DND-41 (cell line): ENCODE measurements around the gene SMIM29.

Experiments
- ATAC-seq: fragments of 200-7000 bp; cut with Tn5 transposase; 3 replicates; pipeline ENCODE4 v1.9.1; 2021; ENCODE audit warnings: low read depth; ENCODE audit not compliant: insufficient read depth
- DNase-seq: peaks from one replicate; pipeline ENCODE4 v3.0.0-alpha.2; 2020
- H2AFZ ChIP-seq: 2 replicates; pipeline ENCODE4 v1.6.0; 2012; ENCODE audit warnings: low read depth, low read length
- H3K27ac ChIP-seq: 2 replicates; pipeline ENCODE4 v1.5.1; 2012; ENCODE audit warnings: low read length, inconsistent platforms
- H3K27me3 ChIP-seq: fragments of 200-600 bp; sonication (generic); 2 replicates; pipeline ENCODE4 v1.6.0; 2012; ENCODE audit warnings: low read length, mild to moderate bottlenecking, inconsistent platforms; ENCODE audit not compliant: insufficient read depth, poor library complexity
- H3K36me3 ChIP-seq: 2 replicates; pipeline ENCODE4 v1.5.1; 2012; ENCODE audit warnings: low read length, inconsistent platforms; ENCODE audit not compliant: insufficient read depth
- H3K4me1 ChIP-seq: 2 replicates; pipeline ENCODE4 v1.5.1; 2012; ENCODE audit warnings: mild to moderate bottlenecking, low read length; ENCODE audit not compliant: insufficient read depth
- H3K4me2 ChIP-seq: 2 replicates; pipeline ENCODE4 v1.6.0; 2012; ENCODE audit warnings: mild to moderate bottlenecking, moderate library complexity, low read length, inconsistent platforms; ENCODE audit not compliant: insufficient read depth
- H3K4me3 ChIP-seq, 2 experiments: fragments of 200-600 bp in 1 of 2; shearing (Covaris generic) in 1 of 2; 2 replicates each; pipeline ENCODE4 v1.5.1; 2012 to 2016; ENCODE audit warnings: inconsistent platforms in 2 of 2, low read length in 2 of 2, mild to moderate bottlenecking in 2 of 2, low read depth in 1 of 2, moderate library complexity in 1 of 2
- H3K79me2 ChIP-seq: 2 replicates; pipeline ENCODE4 v1.6.0; 2012; ENCODE audit warnings: low read length, inconsistent platforms; ENCODE audit not compliant: insufficient read depth
- H3K9ac ChIP-seq: 2 replicates; pipeline ENCODE4 v1.6.0; 2012; ENCODE audit warnings: low read depth, mild to moderate bottlenecking, inconsistent platforms, low read length, moderate library complexity
- H3K9me3 ChIP-seq: 2 replicates; pipeline ENCODE4 v1.5.1; 2012; ENCODE audit warnings: low read length, moderate library complexity, mild to moderate bottlenecking, inconsistent platforms; ENCODE audit not compliant: insufficient read depth, severe bottlenecking
- H4K20me1 ChIP-seq: 2 replicates; pipeline ENCODE4 v1.6.0; 2012; ENCODE audit warnings: low read length; ENCODE audit not compliant: insufficient read depth
- CTCF ChIP-seq: IDR thresholded peaks from 2 replicates; pipeline ENCODE4 v1.5.1; 2012; ENCODE audit warnings: borderline replicate concordance, low read length, moderate library complexity, mild to moderate bottlenecking; ENCODE audit not compliant: poor library complexity, severe bottlenecking; ENCODE audit errors: extremely low read depth
- EZH2 ChIP-seq: IDR thresholded peaks from 3 replicates; pipeline ENCODE4 v1.6.1; 2012; ENCODE audit warnings: borderline replicate concordance, low read depth, mild to moderate bottlenecking, moderate library complexity, low read length, inconsistent platforms; ENCODE audit not compliant: severe bottlenecking

The SMIM29 gene

DNA sequence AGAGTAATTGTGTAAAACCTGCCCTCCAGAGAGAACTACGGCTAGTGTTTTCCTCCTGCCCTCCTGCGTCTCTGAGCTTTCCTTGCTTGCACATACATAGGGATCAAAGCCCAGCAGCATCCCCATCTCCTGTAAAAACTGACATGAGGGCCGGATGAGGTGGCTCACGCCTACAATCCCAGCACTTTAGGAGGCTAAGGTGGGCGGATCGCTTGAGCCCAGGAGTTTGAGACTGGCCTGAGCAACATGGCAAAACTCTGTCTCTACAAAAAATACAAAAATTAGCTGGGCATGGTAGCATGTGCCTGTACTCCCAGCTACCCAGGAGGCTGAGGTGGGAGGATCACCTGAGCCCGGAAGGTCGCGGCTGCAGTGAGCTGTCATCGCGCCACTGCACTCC is 40.3 kb upstream of the SMIM29 start:
- no peak overlapping the region for H3K4me2 ChIP-seq
- H3K4me3 ChIP-seq: no peak overlapping the region
- no peak for TF ChIP-seq CTCF
- no peak for TF ChIP-seq EZH2
- H3K4me1 ChIP-seq: no peaks in the 10 kb centered on the region
- no peaks in the 10 kb centered on the region for H3K9me3 ChIP-seq
- H3K79me2 ChIP-seq: no peaks in the 10 kb centered on the region
- no peak overlapping the region for H3K9ac ChIP-seq
- H3K36me3 ChIP-seq: peaks cover 74% of the 10 kb centered on the region
- no peak for ATAC-seq
- H3K27ac ChIP-seq: no peak overlapping the region
- no peaks in the 10 kb centered on the region for H3K27me3 ChIP-seq
- 0 out of 2 replicates have a peak, but pooled peaks cover 3% of the 10 kb centered on the region for H4K20me1 ChIP-seq
- H2AFZ ChIP-seq: no peak overlapping the region
- no peak for DNase-seq

DNA sequence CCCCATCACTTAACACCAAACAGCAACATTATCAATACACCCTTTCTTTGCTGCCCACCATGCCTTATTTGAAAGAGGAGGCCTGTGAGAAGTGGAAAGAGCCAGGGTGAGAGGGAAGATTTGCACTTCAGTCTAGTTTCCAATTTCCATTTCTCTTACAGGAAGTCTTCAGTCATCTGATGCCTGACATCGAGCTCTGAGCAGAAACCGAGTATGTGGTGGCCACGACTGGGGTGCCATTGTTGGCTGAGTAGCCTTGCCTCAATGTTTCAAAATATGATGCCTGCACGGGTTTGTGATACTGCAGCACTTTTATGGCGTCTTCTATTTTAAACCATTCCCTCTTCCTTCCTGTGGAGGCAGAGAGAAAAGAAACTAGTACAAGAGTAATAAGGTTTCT is 39.8 kb upstream of the SMIM29 start:
- ATAC-seq (no peak), DNase-seq (no peak)
- no peak for TF ChIP-seq EZH2
- TF ChIP-seq CTCF: no peak
- no peak overlapping the region for H3K27ac ChIP-seq
- no peak overlapping the region for H3K4me3 ChIP-seq
- no peak overlapping the region for H3K4me2 ChIP-seq
- no peaks in the 10 kb centered on the region for H3K9me3 ChIP-seq
- no peaks in the 10 kb centered on the region for H3K27me3 ChIP-seq
- peaks cover 74% of the 10 kb centered on the region for H3K36me3 ChIP-seq
- no peak overlapping the region for H2AFZ ChIP-seq
- H3K79me2 ChIP-seq: no peaks in the 10 kb centered on the region
- no peak overlapping the region for H3K9ac ChIP-seq
- no peaks in the 10 kb centered on the region for H3K4me1 ChIP-seq
- 0 out of 2 replicates have a peak, but pooled peaks cover 3% of the 10 kb centered on the region for H4K20me1 ChIP-seq

GRCh38 chr6:34285448-34286164 is 36.8 kb upstream of the SMIM29 start:
- no peak overlapping the region for H2AFZ ChIP-seq
- H3K4me3 ChIP-seq: no peak overlapping the region
- no peak for TF ChIP-seq CTCF
- TF ChIP-seq EZH2: no peak
- DNase-seq: no peak
- H3K9me3 ChIP-seq: no peaks in the 10 kb centered on the region
- H3K4me1 ChIP-seq: no peaks in the 10 kb centered on the region
- peaks cover 64% of the 10 kb centered on the region for H3K36me3 ChIP-seq
- no peak overlapping the region for H3K27ac ChIP-seq
- 0 out of 2 replicates have a peak, but pooled peaks cover 3% of the 10 kb centered on the region for H4K20me1 ChIP-seq
- no peak overlapping the region for H3K9ac ChIP-seq
- ATAC-seq: no peak
- no peak overlapping the region for H3K4me2 ChIP-seq
- H3K79me2 ChIP-seq: no peaks in the 10 kb centered on the region
- H3K27me3 ChIP-seq: no peaks in the 10 kb centered on the region
